ENCODE measurements around the gene CERK. TPM values are rescaled to one million over a fixed set of nuclear protein-coding genes. Genes with fewer than 3 reads are reported as not detected.

Gene CERK
- total RNA-seq, 1 experiment from 2014 or later = 30.9 TPM

DNA sequence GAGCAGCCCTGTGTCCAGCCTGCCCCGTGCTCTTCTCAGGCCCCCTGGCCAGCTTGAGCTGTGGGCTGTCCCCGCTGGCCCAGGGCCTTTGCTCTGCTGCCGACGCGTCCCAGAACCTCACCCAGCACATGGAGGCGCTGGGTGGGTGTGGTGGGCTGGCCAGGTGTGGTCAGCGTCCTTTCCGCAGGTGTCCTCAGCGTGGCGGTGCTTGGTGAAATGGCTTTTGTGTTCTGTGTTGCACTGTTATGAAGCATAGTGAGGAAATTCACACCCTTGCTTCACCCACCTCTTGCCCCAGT, 80.4 kb downstream of the CERK start:
- no peak overlapping the region for H3K4me3 ChIP-seq (ENCODE audit: low read depth in 2 of 2, low read length in 2 of 2)
- ATAC-seq (no peak), DNase-seq (ENCODE audit: low read depth, low spot score) (no peak)
- H3K27me3 ChIP-seq (ENCODE audit: control insufficient read depth, insufficient read depth, low read length) = no peaks in the 10 kb centered on the region
- TF ChIP-seq SIN3A (IDR thresholded peaks at IDR 0.05; ENCODE audit: borderline replicate concordance, insufficient read depth, low read depth, low read length) = no peak
- TF ChIP-seq TCF7L2 (IDR thresholded peaks at IDR 0.05; ENCODE audit: low read depth, low read length) = no peak
- TF ChIP-seq POLR2AphosphoS5 (IDR thresholded peaks at IDR 0.05; ENCODE audit: low read depth, low read length) = no peak
- TF ChIP-seq, protein P1, sequence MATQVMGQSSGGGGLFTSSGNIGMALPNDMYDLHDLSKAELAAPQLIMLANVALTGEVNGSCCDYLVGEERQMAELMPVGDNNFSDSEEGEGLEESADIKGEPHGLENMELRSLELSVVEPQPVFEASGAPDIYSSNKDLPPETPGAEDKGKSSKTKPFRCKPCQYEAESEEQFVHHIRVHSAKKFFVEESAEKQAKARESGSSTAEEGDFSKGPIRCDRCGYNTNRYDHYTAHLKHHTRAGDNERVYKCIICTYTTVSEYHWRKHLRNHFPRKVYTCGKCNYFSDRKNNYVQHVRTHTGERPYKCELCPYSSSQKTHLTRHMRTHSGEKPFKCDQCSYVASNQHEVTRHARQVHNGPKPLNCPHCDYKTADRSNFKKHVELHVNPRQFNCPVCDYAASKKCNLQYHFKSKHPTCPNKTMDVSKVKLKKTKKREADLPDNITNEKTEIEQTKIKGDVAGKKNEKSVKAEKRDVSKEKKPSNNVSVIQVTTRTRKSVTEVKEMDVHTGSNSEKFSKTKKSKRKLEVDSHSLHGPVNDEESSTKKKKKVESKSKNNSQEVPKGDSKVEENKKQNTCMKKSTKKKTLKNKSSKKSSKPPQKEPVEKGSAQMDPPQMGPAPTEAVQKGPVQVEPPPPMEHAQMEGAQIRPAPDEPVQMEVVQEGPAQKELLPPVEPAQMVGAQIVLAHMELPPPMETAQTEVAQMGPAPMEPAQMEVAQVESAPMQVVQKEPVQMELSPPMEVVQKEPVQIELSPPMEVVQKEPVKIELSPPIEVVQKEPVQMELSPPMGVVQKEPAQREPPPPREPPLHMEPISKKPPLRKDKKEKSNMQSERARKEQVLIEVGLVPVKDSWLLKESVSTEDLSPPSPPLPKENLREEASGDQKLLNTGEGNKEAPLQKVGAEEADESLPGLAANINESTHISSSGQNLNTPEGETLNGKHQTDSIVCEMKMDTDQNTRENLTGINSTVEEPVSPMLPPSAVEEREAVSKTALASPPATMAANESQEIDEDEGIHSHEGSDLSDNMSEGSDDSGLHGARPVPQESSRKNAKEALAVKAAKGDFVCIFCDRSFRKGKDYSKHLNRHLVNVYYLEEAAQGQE (IDR thresholded peaks at IDR 0.05; ENCODE audit: insufficient read depth in 1 of 2, low read depth in 2 of 2, low read length in 1 of 2) = no peak
- BruUV-seq (replicated peaks) = no TSS peak
- H3K9me3 ChIP-seq (ENCODE audit: control insufficient read depth, insufficient read depth, low read depth, low read length) = no peaks in the 10 kb centered on the region
- no peak overlapping the region for H3K27ac ChIP-seq (ENCODE audit: low read length)
- ChIA-PET POLR2A (no interaction called here), CTCF (no interaction called here)
- H3K36me3 ChIP-seq (ENCODE audit: control insufficient read depth, insufficient read depth, low read length) = no peaks in the 10 kb centered on the region
- in situ Hi-C loops (cut with HindIII; ENCODE audit: low pct_unique_long_range_greater_than_20kb, low sequenced_read_pairs) (no loop called here), intact Hi-C loops (cut with micrococcal nuclease; ENCODE audit: unreplicated experiment) (no loop called here)
- H3K4me1 ChIP-seq (ENCODE audit: control insufficient read depth, insufficient read depth, low read length) = no peaks in the 10 kb centered on the region; the same call in none of the 2 replicates

DNA sequence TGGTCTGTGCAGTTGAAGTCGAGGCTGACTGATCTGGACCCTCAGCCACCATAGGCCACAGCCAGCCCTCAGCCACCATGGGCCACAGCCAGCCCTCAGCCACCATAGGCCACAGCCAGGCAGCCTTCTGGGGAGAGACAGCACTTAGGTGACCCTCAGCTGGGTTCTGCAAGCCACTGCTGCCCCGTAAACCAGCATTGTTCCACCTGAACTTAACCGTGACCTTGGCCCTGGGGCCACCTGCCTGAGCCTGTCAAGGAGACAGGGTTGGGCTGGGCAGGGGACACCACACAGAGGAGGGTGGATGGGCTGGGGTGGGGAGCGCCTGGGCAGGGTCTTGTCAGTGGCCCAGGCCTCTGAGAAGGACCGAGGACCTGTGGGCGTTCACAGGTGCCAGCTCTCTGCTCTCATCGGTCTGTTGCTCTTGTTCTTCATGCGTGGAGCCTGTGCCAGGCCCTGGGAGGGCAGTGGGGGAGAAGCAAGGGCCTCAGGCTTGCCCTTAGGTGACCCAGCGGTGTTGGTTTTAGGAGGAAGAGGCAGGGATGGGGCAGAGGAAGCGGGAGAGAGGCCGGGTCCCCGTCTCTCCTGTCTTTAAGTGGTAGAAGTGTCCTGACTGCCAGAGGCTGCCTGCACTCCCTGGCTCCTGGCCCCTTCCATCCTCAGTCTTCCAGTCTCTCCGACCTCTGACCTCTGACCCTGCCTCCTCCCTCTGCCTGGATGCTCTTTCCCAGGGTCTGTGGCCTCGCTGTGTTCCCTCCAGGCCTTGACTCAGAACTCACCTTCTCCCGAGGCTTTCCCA, 81.0 kb downstream of the CERK start:
- H3K4me3 ChIP-seq (ENCODE audit: low read depth in 2 of 2, low read length in 2 of 2) = no peak overlapping the region
- H3K36me3 ChIP-seq (ENCODE audit: control insufficient read depth, insufficient read depth, low read length) = no peaks in the 10 kb centered on the region
- in situ Hi-C loops (cut with HindIII; ENCODE audit: low pct_unique_long_range_greater_than_20kb, low sequenced_read_pairs) (no loop called here), intact Hi-C loops (cut with micrococcal nuclease; ENCODE audit: unreplicated experiment) (no loop called here)
- no peak overlapping the region for H3K27ac ChIP-seq (ENCODE audit: low read length)
- no TSS peak for BruUV-seq (replicated peaks)
- H3K9me3 ChIP-seq (ENCODE audit: control insufficient read depth, insufficient read depth, low read depth, low read length) = no peaks in the 10 kb centered on the region
- ChIA-PET CTCF (no interaction called here), POLR2A (no interaction called here)
- no peak for ATAC-seq
- no peaks in the 10 kb centered on the region; the same call in none of the 2 replicates for H3K4me1 ChIP-seq (ENCODE audit: control insufficient read depth, insufficient read depth, low read length)
- no peaks in the 10 kb centered on the region for H3K27me3 ChIP-seq (ENCODE audit: control insufficient read depth, insufficient read depth, low read length)
- DNase-seq (ENCODE audit: low read depth, low spot score) = no peak
- TF ChIP-seq, protein P2, sequence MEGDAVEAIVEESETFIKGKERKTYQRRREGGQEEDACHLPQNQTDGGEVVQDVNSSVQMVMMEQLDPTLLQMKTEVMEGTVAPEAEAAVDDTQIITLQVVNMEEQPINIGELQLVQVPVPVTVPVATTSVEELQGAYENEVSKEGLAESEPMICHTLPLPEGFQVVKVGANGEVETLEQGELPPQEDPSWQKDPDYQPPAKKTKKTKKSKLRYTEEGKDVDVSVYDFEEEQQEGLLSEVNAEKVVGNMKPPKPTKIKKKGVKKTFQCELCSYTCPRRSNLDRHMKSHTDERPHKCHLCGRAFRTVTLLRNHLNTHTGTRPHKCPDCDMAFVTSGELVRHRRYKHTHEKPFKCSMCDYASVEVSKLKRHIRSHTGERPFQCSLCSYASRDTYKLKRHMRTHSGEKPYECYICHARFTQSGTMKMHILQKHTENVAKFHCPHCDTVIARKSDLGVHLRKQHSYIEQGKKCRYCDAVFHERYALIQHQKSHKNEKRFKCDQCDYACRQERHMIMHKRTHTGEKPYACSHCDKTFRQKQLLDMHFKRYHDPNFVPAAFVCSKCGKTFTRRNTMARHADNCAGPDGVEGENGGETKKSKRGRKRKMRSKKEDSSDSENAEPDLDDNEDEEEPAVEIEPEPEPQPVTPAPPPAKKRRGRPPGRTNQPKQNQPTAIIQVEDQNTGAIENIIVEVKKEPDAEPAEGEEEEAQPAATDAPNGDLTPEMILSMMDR (IDR thresholded peaks at IDR 0.05) = no peak
- TF ChIP-seq SIN3A (IDR thresholded peaks at IDR 0.05; ENCODE audit: borderline replicate concordance, insufficient read depth, low read depth, low read length) (no peak), POLR2AphosphoS5 (IDR thresholded peaks at IDR 0.05; ENCODE audit: low read depth, low read length) (no peak), TCF7L2 (IDR thresholded peaks at IDR 0.05; ENCODE audit: low read depth, low read length) (no peak)
- TF ChIP-seq, protein P1 (IDR thresholded peaks at IDR 0.05; ENCODE audit: insufficient read depth in 1 of 2, low read depth in 2 of 2, low read length in 1 of 2) = no peak
